ENCODE data around the gene SVBP. TPM values are rescaled to one million over a fixed set of nuclear protein-coding genes. Genes with fewer than 3 reads are reported as not detected.

The SVBP gene
- total RNA-seq, 2 experiments from 2014 or later, result 18.9 to 23.1 TPM

DNA sequence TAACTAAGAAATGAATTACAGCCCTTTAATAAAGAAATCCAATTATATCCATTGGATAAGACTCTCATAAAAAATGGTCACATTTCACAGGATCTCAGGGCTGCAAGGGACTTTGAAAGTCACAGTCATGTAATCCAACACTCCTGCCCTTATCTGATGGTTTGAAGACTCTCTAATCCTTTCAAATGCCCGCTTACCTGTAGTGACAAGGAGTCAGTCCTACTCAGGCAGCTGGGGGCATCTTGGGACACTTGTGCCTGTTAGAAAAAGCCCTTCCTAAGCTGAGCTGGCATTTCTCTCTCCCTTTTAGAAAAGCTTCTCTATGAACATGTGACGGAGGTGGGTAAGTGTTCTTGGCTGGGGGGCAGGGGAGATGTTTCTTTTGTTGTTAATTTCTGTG is 18.2 kb upstream of the SVBP start:
- H3K9me3 ChIP-seq (ENCODE audit: low read length), result no peaks in the 10 kb centered on the region
- ChIA-PET CTCF (ENCODE audit: unreplicated experiment) (no interaction called here), POLR2A (interaction anchor here (0.8 to 1.5 kb wide), 3 partner anchors 11 to 18 kb away, joined by 3 to 4 read pairs (median 3); partner anchors contain the start of gene ZNF691)
- no TSS peak for BruUV-seq (replicated peaks)
- H2AFZ ChIP-seq (ENCODE audit: low read length), result no peak overlapping the region
- H3K27ac ChIP-seq (ENCODE audit: low read depth, low read length, poor library complexity, severe bottlenecking), result no peak overlapping the region
- DNase-seq (ENCODE audit: low spot score), result no peak
- H3K4me2 ChIP-seq (ENCODE audit: low read length), result no peak overlapping the region
- H3K4me3 ChIP-seq (ENCODE audit: low read depth, low read length, poor library complexity, severe bottlenecking), result no peak overlapping the region
- no peaks in the 10 kb centered on the region for H4K20me1 ChIP-seq (ENCODE audit: insufficient read depth, low read length)
- no peaks in the 10 kb centered on the region for H3K4me1 ChIP-seq (ENCODE audit: insufficient read depth, low read length, poor library complexity, severe bottlenecking)
- TF ChIP-seq, protein P1, sequence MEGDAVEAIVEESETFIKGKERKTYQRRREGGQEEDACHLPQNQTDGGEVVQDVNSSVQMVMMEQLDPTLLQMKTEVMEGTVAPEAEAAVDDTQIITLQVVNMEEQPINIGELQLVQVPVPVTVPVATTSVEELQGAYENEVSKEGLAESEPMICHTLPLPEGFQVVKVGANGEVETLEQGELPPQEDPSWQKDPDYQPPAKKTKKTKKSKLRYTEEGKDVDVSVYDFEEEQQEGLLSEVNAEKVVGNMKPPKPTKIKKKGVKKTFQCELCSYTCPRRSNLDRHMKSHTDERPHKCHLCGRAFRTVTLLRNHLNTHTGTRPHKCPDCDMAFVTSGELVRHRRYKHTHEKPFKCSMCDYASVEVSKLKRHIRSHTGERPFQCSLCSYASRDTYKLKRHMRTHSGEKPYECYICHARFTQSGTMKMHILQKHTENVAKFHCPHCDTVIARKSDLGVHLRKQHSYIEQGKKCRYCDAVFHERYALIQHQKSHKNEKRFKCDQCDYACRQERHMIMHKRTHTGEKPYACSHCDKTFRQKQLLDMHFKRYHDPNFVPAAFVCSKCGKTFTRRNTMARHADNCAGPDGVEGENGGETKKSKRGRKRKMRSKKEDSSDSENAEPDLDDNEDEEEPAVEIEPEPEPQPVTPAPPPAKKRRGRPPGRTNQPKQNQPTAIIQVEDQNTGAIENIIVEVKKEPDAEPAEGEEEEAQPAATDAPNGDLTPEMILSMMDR (conservative IDR thresholded peaks at IDR 0.05; ENCODE audit: low read length), result no peak
- TF ChIP-seq EZH2phosphoT487 (IDR thresholded peaks at IDR 0.05; ENCODE audit: borderline replicate concordance, low read depth, low read length), result no peak
- H3K9me2 ChIP-seq (ENCODE audit: insufficient read depth, low read length), result no peaks in the 10 kb centered on the region
- H3K79me2 ChIP-seq (ENCODE audit: insufficient read depth, low read depth, low read length), result no peaks in the 10 kb centered on the region
- H3K36me3 ChIP-seq (ENCODE audit: insufficient read depth, low read length), result no peaks in the 10 kb centered on the region
- intact Hi-C loops (cut with micrococcal nuclease; ENCODE audit: unreplicated experiment), result no loop called here

DNA sequence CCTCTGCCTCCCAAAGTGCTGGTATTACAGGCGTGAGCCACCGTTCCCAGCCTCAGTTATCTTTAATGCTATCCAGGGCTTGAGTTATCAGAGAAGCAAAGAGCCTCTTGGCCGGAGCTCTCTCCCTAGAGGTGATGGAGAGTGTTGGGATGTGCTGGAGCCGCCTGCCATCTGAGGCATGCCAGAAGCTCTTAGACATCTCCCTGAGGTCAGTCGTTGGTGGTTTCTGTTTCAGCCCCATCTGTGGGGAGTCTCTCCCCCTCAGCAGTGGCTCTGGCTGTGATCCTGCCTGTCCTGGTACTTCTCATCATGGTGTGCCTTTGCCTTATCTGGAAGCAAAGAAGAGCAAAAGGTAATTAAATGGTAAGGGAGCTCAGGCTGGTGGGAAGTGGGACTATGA is 17.6 kb upstream of the SVBP start:
- Histone ChIP-seq H2AFZ (ENCODE audit: low read length) (no peak overlapping the region), H4K20me1 (ENCODE audit: insufficient read depth, low read length) (no peaks in the 10 kb centered on the region), H3K4me1 (ENCODE audit: insufficient read depth, low read length, poor library complexity, severe bottlenecking) (no peaks in the 10 kb centered on the region), H3K79me2 (ENCODE audit: insufficient read depth, low read depth, low read length) (no peaks in the 10 kb centered on the region), H3K36me3 (ENCODE audit: insufficient read depth, low read length) (no peaks in the 10 kb centered on the region), H3K27ac (ENCODE audit: low read depth, low read length, poor library complexity, severe bottlenecking) (no peak overlapping the region), H3K4me2 (ENCODE audit: low read length) (no peak overlapping the region), H3K9me2 (ENCODE audit: insufficient read depth, low read length) (no peaks in the 10 kb centered on the region), H3K9me3 (ENCODE audit: low read length) (no peaks in the 10 kb centered on the region), H3K4me3 (ENCODE audit: low read depth, low read length, poor library complexity, severe bottlenecking) (no peak overlapping the region)
- BruUV-seq (replicated peaks), result no TSS peak
- POLR2A ChIA-PET, result no interaction called here
- TF ChIP-seq, protein P1 (conservative IDR thresholded peaks at IDR 0.05; ENCODE audit: low read length), result no peak
- TF ChIP-seq EZH2phosphoT487 (IDR thresholded peaks at IDR 0.05; ENCODE audit: borderline replicate concordance, low read depth, low read length), result no peak
- intact Hi-C loops (cut with micrococcal nuclease; ENCODE audit: unreplicated experiment), result no loop called here
- no peak for DNase-seq (ENCODE audit: low spot score)
- CTCF ChIA-PET (ENCODE audit: unreplicated experiment), result no interaction called here

DNA sequence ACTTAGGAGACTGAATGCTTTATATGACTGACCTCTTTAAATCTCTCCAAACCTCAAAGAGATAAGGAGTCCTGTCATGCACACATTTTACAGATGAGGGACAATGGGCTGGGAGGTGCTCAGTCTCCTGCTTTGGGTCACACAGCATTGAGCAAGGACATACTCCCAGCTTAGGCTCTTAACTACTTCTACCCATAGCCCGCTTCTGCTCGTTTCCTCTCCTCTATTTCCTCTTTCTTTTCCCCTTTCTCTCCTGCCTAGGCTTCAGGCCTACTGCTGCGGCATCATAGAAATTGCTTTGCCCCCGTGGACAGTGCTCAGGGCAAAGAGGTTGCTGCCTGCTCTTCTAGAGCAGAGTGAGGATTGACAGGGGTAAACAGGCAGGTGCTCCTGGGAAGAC is 16.8 kb upstream of the SVBP start:
- ChIA-PET POLR2A (interaction anchor here (0.9 to 1.2 kb wide), 2 partner anchors 11 to 21 kb away, joined by 4 to 6 read pairs; no protein-coding TSS in a partner anchor), CTCF (ENCODE audit: unreplicated experiment) (no interaction called here)
- Histone ChIP-seq H3K4me1 (ENCODE audit: insufficient read depth, low read length, poor library complexity, severe bottlenecking) (no peaks in the 10 kb centered on the region), H3K9me2 (ENCODE audit: insufficient read depth, low read length) (no peaks in the 10 kb centered on the region), H3K4me3 (ENCODE audit: low read depth, low read length, poor library complexity, severe bottlenecking) (no peak overlapping the region), H4K20me1 (ENCODE audit: insufficient read depth, low read length) (no peaks in the 10 kb centered on the region), H3K27ac (ENCODE audit: low read depth, low read length, poor library complexity, severe bottlenecking) (no peak overlapping the region), H3K36me3 (ENCODE audit: insufficient read depth, low read length) (no peaks in the 10 kb centered on the region), H3K79me2 (ENCODE audit: insufficient read depth, low read depth, low read length) (no peaks in the 10 kb centered on the region), H3K9me3 (ENCODE audit: low read length) (no peaks in the 10 kb centered on the region), H2AFZ (ENCODE audit: low read length) (no peak overlapping the region), H3K4me2 (ENCODE audit: low read length) (no peak overlapping the region)
- intact Hi-C loops (cut with micrococcal nuclease; ENCODE audit: unreplicated experiment), result no loop called here
- no peak for DNase-seq (ENCODE audit: low spot score)
- BruUV-seq (replicated peaks), result no TSS peak
- no peak for TF ChIP-seq EZH2phosphoT487 (IDR thresholded peaks at IDR 0.05; ENCODE audit: borderline replicate concordance, low read depth, low read length)
- TF ChIP-seq, protein P1 (conservative IDR thresholded peaks at IDR 0.05; ENCODE audit: low read length), result no peak
